HT-29 (cell line): ENCODE data around the gene CHKB. TPM values are rescaled to one million over a fixed set of nuclear protein-coding genes. Genes with fewer than 3 reads are reported as not detected.
"Not testable (repeated sequence)": the region's sequence is repeated elsewhere in the genome, so short reads cannot be mapped to it uniquely, and the experiment has no call there.

Source experiments
- DNase-seq: peaks from one replicate; pipeline ENCODE4 v3.0.0-alpha.2; 2015; ENCODE audit warnings: low spot score
- total RNA-seq: library from RNA; depleted of rRNA; stranded (reverse); fragments of >200 nt; shearing (Covaris generic); gene quantifications from 2 replicates; pipeline ENCODE4 v1.2.3, GENCODE V29; 2014

The CHKB gene
- total RNA-seq, 1 experiment from 2014 or later, result 26.2 TPM

GRCh38 chr22:50548921-50549790 is 33.5 kb downstream of the CHKB start:
- no peak for DNase-seq

- DNase-seq, result no peak
Measured at GRCh38 chr22:50548040-50548920, 34.4 kb downstream of the CHKB start.

- no peak for DNase-seq
Measured at GRCh38 chr22:50547263-50547985, 35.2 kb downstream of the CHKB start.

- DNase-seq, result no peak
Measured at GRCh38 chr22:50546326-50547262, 36.1 kb downstream of the CHKB start.

GRCh38 chr22:50545522-50546325 is 36.9 kb downstream of the CHKB start, which contains the start of gene KLHDC7B:
TSS of gene KLHDC7B (plus strand) at chr22:50545899. CDS start at chr22:50546244, 345 bp downstream.
- DNase-seq, result no peak

GRCh38 chr22:50544746-50545253 is 37.8 kb downstream of the CHKB start:
- DNase-seq, result no peak

- DNase-seq, result peak; percentile 60
Measured at GRCh38 chr22:50544078-50544745, 38.4 kb downstream of the CHKB start.

- DNase-seq, result no peak
Measured at GRCh38 chr22:50542416-50542927, 40.2 kb downstream of the CHKB start.

- DNase-seq, result not testable (repeated sequence)
Measured at GRCh38 chr22:50541667-50542026, 41.0 kb downstream of the CHKB start.

GRCh38 chr22:50540381-50540780 is 42.3 kb downstream of the CHKB start:
- no peak for DNase-seq

GRCh38 chr22:50537765-50538164 is 44.9 kb downstream of the CHKB start:
- DNase-seq, result no peak

GRCh38 chr22:50536226-50536625 is 46.4 kb downstream of the CHKB start:
- DNase-seq, result no peak

GRCh38 chr22:50535113-50535512 is 47.5 kb downstream of the CHKB start:
- DNase-seq, result no peak

- DNase-seq, result not testable (repeated sequence)
Measured at GRCh38 chr22:50533856-50534711, 48.6 kb downstream of the CHKB start.

- DNase-seq, result no peak
Measured at GRCh38 chr22:50532824-50533796, 49.5 kb downstream of the CHKB start.

GRCh38 chr22:50531962-50532674 is 50.5 kb downstream of the CHKB start:
- DNase-seq, result peak; percentile 35
